HCT116 (cell line): ENCODE results near the gene BTBD2. TPM values are rescaled to one million over a fixed set of nuclear protein-coding genes. Genes with fewer than 3 reads are reported as not detected.

Experiments used
- ATAC-seq: fragments of 200-7000 bp; cut with Tn5 transposase; 2 replicates; pipeline ENCODE4 v1.9.1; 2020; ENCODE audit warnings: mild to moderate bottlenecking, moderate library complexity
- BruUV-seq: library from RNA; stranded (reverse); fragments of 400-500 nt; replicated peaks from 2 replicates; lab custom pipeline; 2021; lab: Mats Ljungman, UMichigan
- CTCF ChIA-PET: fragments of 300-600 bp; sonication (Branson Sonifier 250); formaldehyde crosslinking; loops from one replicate; lab custom pipeline; 2021; ENCODE audit warnings: antibody characterized with exemption; lab: Charles Lee
- POLR2A ChIA-PET: fragments of 300-600, 350-600 bp; sonication (Branson Sonifier 250); formaldehyde crosslinking; loops from one replicate; lab custom pipeline; 2021; ENCODE audit warnings: antibody characterized with exemption; lab: Charles Lee
- RAD21 ChIA-PET, 2 experiments: fragments of 300-600 bp; sonication (Branson Sonifier 250); formaldehyde crosslinking; loops; one replicate each; lab custom pipeline; 2023; ENCODE audit warnings: low total read pairs in 2 of 2; ENCODE audit not compliant: uncharacterized antibody in 2 of 2, unreplicated experiment in 2 of 2, low non-redundant PET in 1 of 2; lab: Charles Lee
- DNase-seq: peaks from one replicate; pipeline ENCODE4 v3.0.0-alpha.2; 2010; ENCODE audit warnings: low read depth, low spot score
- H2AFZ ChIP-seq: fragments of 200-600 bp; shearing (Covaris generic), sonication (generic); 2 replicates; pipeline ENCODE4 v1.6.1; 2017; ENCODE audit warnings: low read depth, mixed run types, mixed read lengths, antibody characterized with exemption, low read length; ENCODE audit not compliant: poor library complexity, severe bottlenecking
- H3K27ac ChIP-seq: 2 replicates; pipeline ENCODE4 v1.5.1; 2012; ENCODE audit warnings: low read depth, low read length
- H3K27me3 ChIP-seq: fragments of 200-600 bp; sonication (generic); 2 replicates; pipeline ENCODE4 v1.6.1; 2016; ENCODE audit warnings: mixed run types, low read length, mixed read lengths; ENCODE audit not compliant: insufficient read depth
- H3K36me3 ChIP-seq, 2 experiments: fragments of 200-500 bp in 1 of 2; fragments of 200-600 bp in 1 of 2; sonication (Bioruptor generic) in 1 of 2; sonication (generic) in 1 of 2; 2 replicates each; pipeline versions ENCODE4 v1.5.1 to v1.6.1; 2014 to 2016; ENCODE audit warnings: low read length in 2 of 2, inconsistent platforms in 1 of 2, mixed read lengths in 1 of 2, mixed run types in 1 of 2; ENCODE audit not compliant: insufficient read depth in 2 of 2, control insufficient read depth in 1 of 2
- H3K4me1 ChIP-seq, 2 experiments: fragments of 200-600 bp in 1 of 2; sonication (generic) in 1 of 2; 2 replicates each; pipeline versions ENCODE4 v1.5.1 to v1.6.1; 2012 to 2017; ENCODE audit warnings: low read length in 2 of 2, inconsistent platforms in 1 of 2, mild to moderate bottlenecking in 1 of 2, mixed read lengths in 1 of 2, mixed run types in 1 of 2, moderate library complexity in 1 of 2; ENCODE audit not compliant: insufficient read depth in 2 of 2, control insufficient read depth in 1 of 2
- H3K4me2 ChIP-seq: fragments of 200-600 bp; sonication (generic); 2 replicates; pipeline ENCODE4 v1.6.1; 2017; ENCODE audit warnings: mixed run types, low read length, mixed read lengths
- H3K4me3 ChIP-seq, 2 experiments: fragments of 200-600 bp in 1 of 2; sonication (generic) in 1 of 2; replicated peaks in 1 of 2; 2 replicates each; pipeline ENCODE4 v1.5.1; 2011 to 2016; ENCODE audit warnings: low read length in 2 of 2, control low read depth in 1 of 2, low read depth in 1 of 2, mild to moderate bottlenecking in 1 of 2, mixed read lengths in 1 of 2, mixed run types in 1 of 2
- H3K79me2 ChIP-seq: fragments of 200-600 bp; sonication (generic); 2 replicates; pipeline ENCODE4 v1.6.1; 2017; ENCODE audit warnings: mild to moderate bottlenecking, mixed run types, low read length, moderate library complexity, mixed read lengths; ENCODE audit not compliant: insufficient read depth
- H3K9ac ChIP-seq: fragments of 200-600 bp; sonication (generic); 2 replicates; pipeline ENCODE4 v1.6.1; 2016; ENCODE audit warnings: low read length, mixed read lengths
- H3K9me2 ChIP-seq: fragments of 200-600 bp; sonication (generic), shearing (Covaris generic); 2 replicates; pipeline ENCODE4 v1.6.1; 2017; ENCODE audit warnings: mixed run types, mild to moderate bottlenecking, moderate library complexity; ENCODE audit not compliant: insufficient read depth
- H3K9me3 ChIP-seq, 2 experiments: fragments of 200-500 bp in 1 of 2; fragments of 200-600 bp in 1 of 2; sonication (Bioruptor generic) in 1 of 2; sonication (generic) in 1 of 2; 2 replicates each; pipeline ENCODE4 v1.6.1; 2014 to 2017; ENCODE audit warnings: low read length in 2 of 2, mixed read lengths in 2 of 2, inconsistent platforms in 1 of 2, low read depth in 1 of 2, mild to moderate bottlenecking in 1 of 2, mixed run types in 1 of 2, moderate library complexity in 1 of 2; ENCODE audit not compliant: control insufficient read depth in 1 of 2, insufficient read depth in 1 of 2
- H4K20me1 ChIP-seq: fragments of 200-600 bp; sonication (generic), shearing (Covaris generic); 2 replicates; pipeline ENCODE4 v1.6.1; 2017; ENCODE audit warnings: mixed run types, mild to moderate bottlenecking, moderate library complexity; ENCODE audit not compliant: insufficient read depth
- CBX3 ChIP-seq: IDR thresholded peaks from 2 replicates; pipeline ENCODE4 v1.6.1; 2012; ENCODE audit warnings: low read depth
- CEBPB ChIP-seq: IDR thresholded peaks from 2 replicates; pipeline ENCODE4 v1.6.1; 2012; ENCODE audit warnings: low read depth
- EGR1 ChIP-seq: IDR thresholded peaks from 2 replicates; pipeline ENCODE4 v1.6.1; 2012; ENCODE audit warnings: low read depth
- EZH2phosphoT487 ChIP-seq: fragments of 200-600 bp; IDR thresholded peaks from 2 replicates; pipeline ENCODE4 v1.6.1; 2018; ENCODE audit warnings: antibody characterized with exemption, borderline replicate concordance
- FOSL1 ChIP-seq: IDR thresholded peaks from 2 replicates; pipeline ENCODE4 v1.6.1; 2012; ENCODE audit warnings: low read depth
- POLR2AphosphoS5 ChIP-seq: IDR thresholded peaks from 2 replicates; pipeline ENCODE4 v1.6.1; 2011; ENCODE audit warnings: mild to moderate bottlenecking, low read depth, low read length, moderate library complexity
- SIN3A ChIP-seq: IDR thresholded peaks from 2 replicates; pipeline ENCODE4 v1.6.1; 2012; ENCODE audit warnings: low read depth
- ZFX ChIP-seq: fragments of 450-650 bp; IDR thresholded peaks from 2 replicates; pipeline ENCODE4 v1.6.1; 2017
- intact Hi-C: fragments of 100-400 bp; cut with micrococcal nuclease; formaldehyde crosslinking; loops from 2 replicates; pipeline ENCODE4 v1.10.0; 2022
- total RNA-seq: library from RNA; stranded (reverse); gene quantifications from one replicate; pipeline ENCODE4 v1.2.1, GENCODE V29; 2021; ENCODE audit not compliant: unreplicated experiment
- TF ChIP-seq, protein P1 (sequence below), 3 experiments: fragments of 200-600 bp in 1 of 3; sonication (generic) in 1 of 3; IDR thresholded peaks in 2 of 3; conservative IDR thresholded peaks in 1 of 3; 2 replicates each; pipeline ENCODE4 v1.5.1; 2012 to 2017; ENCODE audit warnings: low read depth in 2 of 3, low read length in 2 of 3, antibody characterized with exemption in 1 of 3, borderline replicate concordance in 1 of 3, control low read depth in 1 of 3, mild to moderate bottlenecking in 1 of 3, mixed read lengths in 1 of 3, mixed run types in 1 of 3, moderate library complexity in 1 of 3; ENCODE audit not compliant: insufficient read depth in 1 of 3
- TF ChIP-seq, protein P2 (sequence below): IDR thresholded peaks from 2 replicates; pipeline ENCODE4 v1.6.1; 2011; ENCODE audit warnings: mild to moderate bottlenecking, low read length, moderate library complexity; ENCODE audit not compliant: insufficient replicate concordance; ENCODE audit errors: extremely low read depth

BTBD2 gene
- total RNA-seq, 1 experiment from 2014 or later = 112 TPM

DNA sequence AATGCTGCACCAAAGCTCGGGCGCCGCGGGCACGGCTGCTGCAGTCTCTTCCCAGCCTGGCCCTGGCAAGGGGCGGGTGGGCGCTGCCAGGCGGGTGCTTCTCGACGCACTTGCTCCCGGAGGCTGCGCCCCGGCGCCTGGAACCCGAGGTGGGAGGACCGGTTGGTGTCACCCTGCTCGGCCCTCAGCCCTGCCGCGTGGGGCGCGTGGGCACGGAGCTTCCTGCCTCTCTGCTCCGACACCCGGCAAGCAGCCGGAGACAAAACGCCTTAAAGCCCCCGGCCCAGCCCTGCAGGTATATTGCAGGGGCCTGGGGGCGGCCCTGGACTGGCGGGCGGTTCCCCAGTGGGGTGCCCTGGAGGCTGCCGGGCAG, 34.7 kb downstream of the BTBD2 start:
- H3K9ac ChIP-seq = no peak overlapping the region
- peaks cover 4 to 16% of the 10 kb centered on the region in 2 experiments; a peak in 2 of 4 replicates for H3K36me3 ChIP-seq
- intact Hi-C loops = no loop called here
- CTCF ChIA-PET = no interaction called here
- RAD21 ChIA-PET = no interaction called here
- H3K4me1 ChIP-seq = no peaks in the 10 kb centered on the region
- no peaks in the 10 kb centered on the region for H3K9me3 ChIP-seq
- TF ChIP-seq SIN3A (no peak), FOSL1 (no peak), EZH2phosphoT487 (no peak), EGR1 (no peak)
- no peak overlapping the region for H2AFZ ChIP-seq
- DNase-seq = no peak
- BruUV-seq = no TSS peak
- peaks cover 18% of the 10 kb centered on the region; the same call in 1 of the 2 replicates for H3K79me2 ChIP-seq
- POLR2A ChIA-PET = no interaction called here
- H3K27me3 ChIP-seq = no peaks in the 10 kb centered on the region
- no peak overlapping the region for H3K27ac ChIP-seq
- no peaks in the 10 kb centered on the region for H4K20me1 ChIP-seq
- H3K4me2 ChIP-seq = no peak overlapping the region
- H3K4me3 ChIP-seq = no peak overlapping the region
- no peaks in the 10 kb centered on the region for H3K9me2 ChIP-seq
- no peak for ATAC-seq

DNA sequence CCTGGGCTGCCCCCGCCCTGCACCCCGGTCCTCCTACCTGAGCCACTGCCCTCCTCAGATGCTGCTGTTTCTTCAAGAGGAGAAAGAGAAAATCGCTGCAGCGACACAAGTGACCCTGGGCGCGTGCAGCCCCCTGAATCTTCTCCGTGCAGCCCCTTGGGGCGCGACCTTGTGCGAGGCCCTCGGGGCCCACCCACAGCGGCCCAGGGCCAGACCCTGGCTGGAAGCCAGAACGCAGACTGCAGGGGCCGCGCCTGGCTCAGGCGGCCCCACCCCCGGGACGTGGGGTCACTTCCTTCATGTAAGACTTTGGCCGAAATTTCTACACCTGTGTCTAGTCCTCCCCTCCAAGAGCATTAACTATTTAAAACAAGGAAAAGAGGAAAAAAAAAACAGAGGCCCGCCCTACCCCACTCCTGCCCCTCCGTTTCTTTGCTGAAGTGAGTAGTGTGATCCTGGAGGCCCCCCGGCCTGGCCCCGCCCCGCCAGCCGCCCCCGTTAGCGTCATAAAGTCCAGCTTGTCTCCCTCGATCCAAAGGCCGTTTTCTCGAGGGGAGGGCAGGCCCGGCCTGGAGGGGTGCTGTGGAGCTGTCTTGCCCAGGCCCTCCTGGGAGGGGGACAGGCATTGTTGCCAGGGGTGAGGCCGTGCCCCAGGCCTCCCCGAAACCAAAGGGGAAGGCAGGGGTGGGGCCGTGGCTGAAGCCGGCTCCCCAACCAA, 35.3 kb downstream of the BTBD2 start:
- BruUV-seq = TSS peak; percentile 59
- Histone ChIP-seq H2AFZ (no peak overlapping the region), H3K27ac (no peak overlapping the region), H3K9me3 (no peaks in the 10 kb centered on the region), H3K4me1 (no peaks in the 10 kb centered on the region), H4K20me1 (no peaks in the 10 kb centered on the region), H3K9me2 (no peaks in the 10 kb centered on the region), H3K36me3 (peaks cover 4 to 16% of the 10 kb centered on the region in 2 experiments; a peak in 2 of 4 replicates), H3K4me3 (no peak overlapping the region), H3K4me2 (no peak overlapping the region), H3K9ac (no peak overlapping the region), H3K79me2 (peaks cover 18% of the 10 kb centered on the region; the same call in 1 of the 2 replicates), H3K27me3 (no peaks in the 10 kb centered on the region)
- RAD21 ChIA-PET = no interaction called here
- intact Hi-C loops = no loop called here
- CTCF ChIA-PET = no interaction called here
- TF ChIP-seq POLR2AphosphoS5 (no peak), CEBPB (no peak), ZFX (no peak), CBX3 (no peak)
- TF ChIP-seq, protein P1, sequence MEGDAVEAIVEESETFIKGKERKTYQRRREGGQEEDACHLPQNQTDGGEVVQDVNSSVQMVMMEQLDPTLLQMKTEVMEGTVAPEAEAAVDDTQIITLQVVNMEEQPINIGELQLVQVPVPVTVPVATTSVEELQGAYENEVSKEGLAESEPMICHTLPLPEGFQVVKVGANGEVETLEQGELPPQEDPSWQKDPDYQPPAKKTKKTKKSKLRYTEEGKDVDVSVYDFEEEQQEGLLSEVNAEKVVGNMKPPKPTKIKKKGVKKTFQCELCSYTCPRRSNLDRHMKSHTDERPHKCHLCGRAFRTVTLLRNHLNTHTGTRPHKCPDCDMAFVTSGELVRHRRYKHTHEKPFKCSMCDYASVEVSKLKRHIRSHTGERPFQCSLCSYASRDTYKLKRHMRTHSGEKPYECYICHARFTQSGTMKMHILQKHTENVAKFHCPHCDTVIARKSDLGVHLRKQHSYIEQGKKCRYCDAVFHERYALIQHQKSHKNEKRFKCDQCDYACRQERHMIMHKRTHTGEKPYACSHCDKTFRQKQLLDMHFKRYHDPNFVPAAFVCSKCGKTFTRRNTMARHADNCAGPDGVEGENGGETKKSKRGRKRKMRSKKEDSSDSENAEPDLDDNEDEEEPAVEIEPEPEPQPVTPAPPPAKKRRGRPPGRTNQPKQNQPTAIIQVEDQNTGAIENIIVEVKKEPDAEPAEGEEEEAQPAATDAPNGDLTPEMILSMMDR (IDR thresholded peaks at IDR 0.05 in 2 of 3, conservative IDR thresholded peaks at IDR 0.05 in 1 of 3; ENCODE audit: borderline replicate concordance in 1 of 3, insufficient read depth in 1 of 3, low read depth in 2 of 3, low read length in 2 of 3) = no peak
- TF ChIP-seq, protein P2, sequence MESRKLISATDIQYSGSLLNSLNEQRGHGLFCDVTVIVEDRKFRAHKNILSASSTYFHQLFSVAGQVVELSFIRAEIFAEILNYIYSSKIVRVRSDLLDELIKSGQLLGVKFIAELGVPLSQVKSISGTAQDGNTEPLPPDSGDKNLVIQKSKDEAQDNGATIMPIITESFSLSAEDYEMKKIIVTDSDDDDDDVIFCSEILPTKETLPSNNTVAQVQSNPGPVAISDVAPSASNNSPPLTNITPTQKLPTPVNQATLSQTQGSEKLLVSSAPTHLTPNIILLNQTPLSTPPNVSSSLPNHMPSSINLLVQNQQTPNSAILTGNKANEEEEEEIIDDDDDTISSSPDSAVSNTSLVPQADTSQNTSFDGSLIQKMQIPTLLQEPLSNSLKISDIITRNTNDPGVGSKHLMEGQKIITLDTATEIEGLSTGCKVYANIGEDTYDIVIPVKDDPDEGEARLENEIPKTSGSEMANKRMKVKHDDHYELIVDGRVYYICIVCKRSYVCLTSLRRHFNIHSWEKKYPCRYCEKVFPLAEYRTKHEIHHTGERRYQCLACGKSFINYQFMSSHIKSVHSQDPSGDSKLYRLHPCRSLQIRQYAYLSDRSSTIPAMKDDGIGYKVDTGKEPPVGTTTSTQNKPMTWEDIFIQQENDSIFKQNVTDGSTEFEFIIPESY = no peak
- POLR2A ChIA-PET = no interaction called here
- DNase-seq (no peak), ATAC-seq (no peak)
